ENCODE measurements around the gene ARHGEF28. TPM values are rescaled to one million over a fixed set of nuclear protein-coding genes. Genes with fewer than 3 reads are reported as not detected.

Gene ARHGEF28
- total RNA-seq, 2 experiments from 2014 or later = 0.05 to 0.12 TPM

DNA sequence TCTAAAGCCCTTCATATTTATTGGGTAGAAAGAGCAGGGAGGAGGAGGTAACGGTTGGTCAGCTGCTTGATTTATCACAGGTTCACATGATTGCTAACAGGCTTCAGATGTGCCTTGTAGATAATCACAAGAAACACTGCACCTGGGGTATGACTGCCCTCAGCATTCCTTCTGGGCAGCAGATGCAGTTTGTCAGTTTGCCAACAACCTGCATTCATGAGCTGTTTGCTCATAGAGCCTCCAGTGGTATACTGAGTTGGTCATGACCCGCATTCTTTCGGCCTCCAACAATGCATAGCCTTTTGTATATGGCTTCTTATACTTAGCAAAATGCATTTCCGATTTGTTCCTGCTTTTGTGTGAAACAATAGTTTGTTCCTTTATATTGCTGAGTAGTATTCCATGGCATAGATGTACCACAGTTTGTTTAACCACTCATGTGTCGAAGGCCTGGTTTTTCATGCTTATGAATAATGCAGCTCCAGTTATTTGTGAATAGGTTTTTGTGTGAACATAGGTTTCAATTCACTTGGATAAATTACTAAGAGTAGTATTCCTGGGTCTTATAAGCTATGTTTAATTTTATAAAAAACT lies 83.6 kb downstream of the ARHGEF28 start:
- peaks cover 17% of the 10 kb centered on the region for H3K27me3 Mint-ChIP-seq
- H3K4me3 Mint-ChIP-seq = no peak overlapping the region
- DNase-seq = no peak
- POLR2A ChIA-PET = no interaction called here
- H3K9me3 Mint-ChIP-seq = peaks cover 2% of the 10 kb centered on the region
- H3K36me3 Mint-ChIP-seq = no peaks in the 10 kb centered on the region
- CTCF ChIA-PET = no interaction called here
- intact Hi-C loops (cut with micrococcal nuclease) = no loop called here
- H3K27ac Mint-ChIP-seq = no peak overlapping the region
- no peaks in the 10 kb centered on the region for H3K4me1 Mint-ChIP-seq (ENCODE audit: low read depth)

DNA sequence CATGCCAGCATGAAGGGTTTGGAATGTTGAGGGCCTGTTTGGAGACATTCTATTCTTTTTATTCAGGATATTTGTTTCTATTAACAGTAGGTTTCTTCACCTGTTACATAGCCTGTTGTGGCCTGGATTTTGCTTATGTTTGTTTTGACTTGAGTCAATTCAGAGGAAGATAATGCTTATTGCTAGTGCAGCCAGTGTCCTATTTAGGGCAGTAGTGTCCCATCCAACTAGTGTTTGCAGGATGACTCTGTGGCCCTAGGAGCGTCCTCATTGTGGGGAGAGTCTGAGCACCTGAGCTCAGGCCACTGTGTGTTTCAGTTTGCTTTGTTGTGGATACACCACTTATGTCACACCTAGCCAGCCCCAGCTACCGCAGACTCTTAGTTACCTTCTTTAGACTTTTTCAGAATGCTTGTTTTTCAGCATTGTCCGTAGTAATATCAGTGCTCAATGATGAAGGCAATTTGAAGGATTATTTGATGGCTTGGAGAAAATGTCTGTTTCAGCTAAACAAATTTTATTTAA lies 90.3 kb downstream of the ARHGEF28 start:
- no peak for DNase-seq
- Mint-ChIP-seq H3K36me3 (no peaks in the 10 kb centered on the region), H3K9me3 (no peaks in the 10 kb centered on the region), H3K4me1 (ENCODE audit: low read depth) (no peaks in the 10 kb centered on the region), H3K27me3 (peaks cover 20% of the 10 kb centered on the region), H3K4me3 (no peak overlapping the region), H3K27ac (no peak overlapping the region)
- CTCF ChIA-PET = no interaction called here
- intact Hi-C loops (cut with micrococcal nuclease) = no loop called here
- POLR2A ChIA-PET = no interaction called here

DNA sequence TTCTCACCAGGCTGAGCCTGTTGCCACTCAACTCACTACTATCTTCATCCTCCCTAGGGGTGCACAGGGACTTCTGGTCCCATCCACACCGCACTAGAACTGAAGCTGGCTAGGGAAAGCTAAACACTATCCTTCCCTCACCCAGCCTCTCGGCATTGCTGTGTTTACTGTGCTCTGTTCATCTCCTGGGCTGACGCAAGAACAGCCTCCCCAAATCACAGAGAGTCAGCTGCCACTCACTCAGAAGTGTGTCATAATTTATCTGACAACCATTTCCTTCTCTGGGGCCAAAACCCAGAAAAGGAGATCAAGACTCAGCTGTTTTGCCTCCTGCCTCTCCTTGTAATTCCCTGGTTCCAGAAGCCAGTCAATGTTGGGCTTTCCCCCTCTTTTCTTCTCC lies 92.8 kb downstream of the ARHGEF28 start:
- Mint-ChIP-seq H3K4me1 (ENCODE audit: low read depth) (no peaks in the 10 kb centered on the region), H3K27ac (no peak overlapping the region), H3K9me3 (no peaks in the 10 kb centered on the region), H3K4me3 (no peak overlapping the region), H3K27me3 (peaks cover 14% of the 10 kb centered on the region), H3K36me3 (no peaks in the 10 kb centered on the region)
- no peak for DNase-seq
- CTCF ChIA-PET = no interaction called here
- intact Hi-C loops (cut with micrococcal nuclease) = no loop called here
- POLR2A ChIA-PET = no interaction called here

DNA sequence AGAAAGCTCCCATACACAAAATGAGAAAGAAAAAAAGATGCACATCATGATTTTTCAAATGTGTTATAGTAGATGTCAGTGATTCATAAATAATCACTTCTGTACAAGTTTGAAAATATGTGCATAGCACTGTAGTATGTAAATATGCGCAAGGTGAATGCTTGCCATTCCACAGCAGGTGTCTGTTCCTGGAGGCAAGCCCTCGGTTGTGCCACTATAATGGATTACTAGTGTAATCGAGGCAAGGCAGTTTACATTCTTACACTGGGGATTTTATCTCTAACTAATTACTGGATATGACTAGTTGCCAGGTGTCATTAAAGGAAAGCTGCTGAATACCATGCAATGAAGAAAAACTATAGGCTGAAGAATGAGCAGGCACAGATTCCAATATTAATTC lies 93.6 kb downstream of the ARHGEF28 start:
- no peak overlapping the region for H3K4me3 Mint-ChIP-seq
- CTCF ChIA-PET = no interaction called here
- intact Hi-C loops (cut with micrococcal nuclease) = no loop called here

DNA sequence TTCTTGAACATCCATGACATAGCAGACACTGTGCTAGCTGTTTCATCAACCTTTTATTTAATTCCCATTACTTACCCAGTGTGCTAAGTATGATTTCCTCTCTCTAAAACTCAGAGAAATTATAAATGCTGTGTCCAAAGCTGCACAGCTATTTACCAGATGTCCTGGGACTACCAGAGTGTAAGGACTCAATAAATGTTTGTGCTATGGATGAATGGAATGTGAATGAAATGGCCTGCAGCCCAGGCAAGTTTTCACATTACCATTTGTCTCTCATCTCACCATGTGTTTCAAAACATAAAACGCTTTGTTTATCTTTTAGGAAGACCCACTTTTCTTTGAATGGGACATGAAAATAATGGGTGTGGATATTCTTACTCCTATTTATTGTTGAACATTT lies 96.2 kb downstream of the ARHGEF28 start:
- DNase-seq = no peak
- Mint-ChIP-seq H3K9me3 (no peaks in the 10 kb centered on the region), H3K4me3 (no peak overlapping the region), H3K4me1 (ENCODE audit: low read depth) (no peaks in the 10 kb centered on the region), H3K27me3 (peaks cover 4% of the 10 kb centered on the region), H3K27ac (no peak overlapping the region), H3K36me3 (no peaks in the 10 kb centered on the region)
- CTCF ChIA-PET = no interaction called here
- POLR2A ChIA-PET = no interaction called here
- intact Hi-C loops (cut with micrococcal nuclease) = no loop called here

More for the DNA sequence above, 93.6 kb downstream of the ARHGEF28 start:
- H3K4me1 Mint-ChIP-seq (ENCODE audit: low read depth) = no peaks in the 10 kb centered on the region
- no peaks in the 10 kb centered on the region for H3K9me3 Mint-ChIP-seq
- peaks cover 9% of the 10 kb centered on the region for H3K27me3 Mint-ChIP-seq
- DNase-seq = no peak
- POLR2A ChIA-PET = no interaction called here
- H3K36me3 Mint-ChIP-seq = no peaks in the 10 kb centered on the region
- H3K27ac Mint-ChIP-seq = no peak overlapping the region

DNA sequence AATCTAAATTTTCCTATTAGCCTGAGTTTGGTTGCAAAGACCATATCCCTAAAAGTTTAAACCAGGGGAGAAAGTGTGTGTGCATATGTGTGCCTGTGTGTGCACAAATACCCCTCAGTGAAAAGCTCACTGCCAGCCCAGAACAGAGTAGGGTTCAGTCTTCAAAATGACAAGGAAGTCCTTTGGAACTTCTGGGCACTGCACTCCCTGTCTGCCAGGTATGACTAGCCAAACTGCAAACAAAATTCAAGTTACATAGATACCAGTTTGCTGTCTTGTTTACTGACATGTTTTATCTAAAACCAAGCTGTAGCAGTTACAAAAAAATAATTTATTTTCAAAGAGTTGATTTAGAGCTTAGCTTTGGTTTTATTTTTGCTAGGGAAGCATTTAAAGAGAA lies 100.1 kb downstream of the ARHGEF28 start:
- H3K4me3 Mint-ChIP-seq = no peak overlapping the region
- peaks cover 2% of the 10 kb centered on the region for H3K27me3 Mint-ChIP-seq
- no peak for DNase-seq
- no peaks in the 10 kb centered on the region for H3K36me3 Mint-ChIP-seq
- intact Hi-C loops (cut with micrococcal nuclease) = no loop called here
- ChIA-PET CTCF (no interaction called here), POLR2A (no interaction called here)
- H3K4me1 Mint-ChIP-seq (ENCODE audit: low read depth) = no peaks in the 10 kb centered on the region
- H3K9me3 Mint-ChIP-seq = no peaks in the 10 kb centered on the region
- no peak overlapping the region for H3K27ac Mint-ChIP-seq

DNA sequence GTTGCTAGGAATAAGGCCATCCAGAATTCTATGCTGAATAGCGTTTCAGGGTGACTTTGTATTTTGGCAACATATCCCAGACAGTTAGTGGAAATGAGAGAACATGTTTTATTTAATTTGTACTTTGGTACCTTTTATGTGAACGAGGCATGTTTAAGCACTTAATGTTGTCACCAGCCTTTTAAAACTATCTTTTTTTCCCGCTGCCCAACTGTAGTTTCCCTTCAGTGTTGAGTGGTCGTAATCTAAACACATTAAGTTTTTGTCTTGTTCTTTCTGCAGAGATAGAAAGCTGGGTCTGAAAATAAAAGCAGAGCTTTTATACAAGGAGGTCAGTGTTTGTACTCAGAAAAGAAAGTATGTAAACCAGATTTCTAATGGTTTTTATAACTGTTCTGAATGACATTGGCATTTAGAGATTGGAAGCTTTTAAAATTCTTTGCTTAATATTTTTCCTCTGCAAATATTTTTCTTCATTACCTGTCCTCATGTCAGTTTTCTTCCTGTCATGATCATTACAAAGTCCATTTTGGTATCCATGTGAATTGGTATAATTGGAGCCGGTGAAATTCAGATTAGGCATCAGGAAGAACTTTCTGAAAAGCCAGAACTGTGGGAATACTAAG lies 100.7 kb downstream of the ARHGEF28 start:
- Mint-ChIP-seq H3K9me3 (no peaks in the 10 kb centered on the region), H3K36me3 (no peaks in the 10 kb centered on the region), H3K27me3 (peaks cover 3% of the 10 kb centered on the region), H3K4me3 (no peak overlapping the region), H3K4me1 (ENCODE audit: low read depth) (no peaks in the 10 kb centered on the region), H3K27ac (no peak overlapping the region)
- CTCF ChIA-PET = no interaction called here
- no peak for DNase-seq
- intact Hi-C loops (cut with micrococcal nuclease) = no loop called here
- POLR2A ChIA-PET = no interaction called here

DNA sequence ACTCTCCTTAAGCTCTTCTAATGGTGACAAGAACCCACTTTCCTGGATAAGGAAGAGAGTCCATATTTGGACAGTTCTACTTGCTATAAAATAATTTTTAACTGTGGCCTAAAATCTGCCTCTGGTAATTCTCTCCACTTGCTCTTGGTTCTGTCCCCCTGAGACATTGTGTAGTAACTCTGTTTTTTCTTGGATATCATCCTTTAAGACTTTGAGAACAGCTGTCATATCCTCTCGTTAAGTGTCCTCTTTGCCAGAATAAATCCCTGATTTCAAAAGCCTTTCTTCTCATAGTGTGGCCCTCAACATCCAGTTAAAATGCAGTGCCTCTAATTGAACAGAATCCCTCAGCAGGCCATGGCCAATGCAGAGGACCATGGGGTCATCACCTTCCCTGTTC lies 101.5 kb downstream of the ARHGEF28 start:
- no peaks in the 10 kb centered on the region for H3K36me3 Mint-ChIP-seq
- H3K4me1 Mint-ChIP-seq (ENCODE audit: low read depth) = no peaks in the 10 kb centered on the region
- H3K4me3 Mint-ChIP-seq = no peak overlapping the region
- POLR2A ChIA-PET = no interaction called here
- H3K9me3 Mint-ChIP-seq = no peaks in the 10 kb centered on the region
- DNase-seq = no peak
- peaks cover 3% of the 10 kb centered on the region for H3K27me3 Mint-ChIP-seq
- no peak overlapping the region for H3K27ac Mint-ChIP-seq
- CTCF ChIA-PET = no interaction called here
- intact Hi-C loops (cut with micrococcal nuclease) = no loop called here

DNA sequence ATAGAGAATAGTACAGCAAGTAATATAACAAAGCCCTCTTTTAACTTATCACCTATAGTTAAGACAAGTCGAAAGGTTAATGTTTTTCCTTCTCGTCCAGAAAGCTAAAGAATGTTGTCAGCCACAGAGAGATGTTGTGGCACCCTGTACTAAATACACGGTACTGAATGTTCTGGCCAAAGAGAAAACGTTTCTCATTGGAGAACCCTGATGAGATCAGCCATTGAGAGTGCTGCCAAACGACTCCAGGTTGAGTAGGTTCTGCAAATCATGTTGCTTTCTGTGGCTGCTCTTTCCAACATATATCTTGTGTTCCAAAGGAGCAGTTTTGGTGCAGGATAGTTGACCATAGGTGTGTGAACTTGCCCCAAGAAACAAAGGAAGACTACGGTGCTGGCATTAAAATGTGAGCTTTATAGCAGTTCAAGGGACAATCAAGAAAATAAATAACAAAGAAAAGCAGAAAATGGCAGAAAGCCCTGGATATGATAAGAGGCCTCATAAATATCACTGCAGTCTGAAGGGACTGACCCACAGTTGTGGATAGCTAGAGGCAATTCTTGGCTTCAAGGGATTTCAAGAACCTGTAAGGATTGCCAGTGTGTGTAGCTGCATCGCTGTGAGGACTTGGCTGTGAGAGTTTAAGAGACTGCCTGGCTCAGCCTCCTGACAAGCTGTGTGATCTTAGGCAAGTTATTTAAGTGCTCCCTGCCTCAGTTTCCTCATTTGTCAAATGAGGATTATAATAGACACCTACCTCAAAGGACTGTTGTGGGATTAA lies 102.7 kb downstream of the ARHGEF28 start:
- H3K36me3 Mint-ChIP-seq = no peaks in the 10 kb centered on the region
- ChIA-PET POLR2A (no interaction called here), CTCF (interaction anchor here (0.5 kb wide), 1 partner anchor 64 kb away, joined by 3 read pairs; no protein-coding TSS in a partner anchor)
- H3K9me3 Mint-ChIP-seq = no peaks in the 10 kb centered on the region
- H3K4me1 Mint-ChIP-seq (ENCODE audit: low read depth) = no peaks in the 10 kb centered on the region
- H3K4me3 Mint-ChIP-seq = no peak overlapping the region
- DNase-seq = no peak
- intact Hi-C loops (cut with micrococcal nuclease) = no loop called here
- H3K27me3 Mint-ChIP-seq = peaks cover 3% of the 10 kb centered on the region
- no peak overlapping the region for H3K27ac Mint-ChIP-seq

DNA sequence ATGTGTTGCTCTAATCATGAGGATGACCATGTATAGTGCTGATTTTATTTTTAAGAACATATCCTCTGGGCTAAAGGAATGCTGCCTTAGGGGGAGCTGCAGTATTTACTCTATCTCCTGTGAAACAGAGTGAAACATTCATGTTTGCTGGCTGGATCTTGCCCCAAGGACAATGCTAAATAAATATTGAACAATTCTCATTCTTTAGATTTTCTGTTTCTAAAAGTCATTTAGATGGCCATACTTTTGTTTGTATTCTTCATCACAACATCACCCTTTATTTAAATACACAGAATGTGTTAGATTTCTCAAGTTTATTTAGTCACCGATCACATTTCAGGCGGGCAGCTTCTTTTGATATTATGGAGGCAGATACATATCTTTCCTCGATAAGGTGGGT lies 103.3 kb downstream of the ARHGEF28 start:
- Mint-ChIP-seq H3K4me1 (ENCODE audit: low read depth) (no peaks in the 10 kb centered on the region), H3K4me3 (no peak overlapping the region), H3K9me3 (no peaks in the 10 kb centered on the region), H3K27ac (no peak overlapping the region), H3K36me3 (no peaks in the 10 kb centered on the region), H3K27me3 (peaks cover 3% of the 10 kb centered on the region)
- no peak for DNase-seq
- intact Hi-C loops (cut with micrococcal nuclease) = no loop called here
- ChIA-PET POLR2A (no interaction called here), CTCF (interaction anchor here (0.5 kb wide), 1 partner anchor 64 kb away, joined by 3 read pairs; no protein-coding TSS in a partner anchor)

DNA sequence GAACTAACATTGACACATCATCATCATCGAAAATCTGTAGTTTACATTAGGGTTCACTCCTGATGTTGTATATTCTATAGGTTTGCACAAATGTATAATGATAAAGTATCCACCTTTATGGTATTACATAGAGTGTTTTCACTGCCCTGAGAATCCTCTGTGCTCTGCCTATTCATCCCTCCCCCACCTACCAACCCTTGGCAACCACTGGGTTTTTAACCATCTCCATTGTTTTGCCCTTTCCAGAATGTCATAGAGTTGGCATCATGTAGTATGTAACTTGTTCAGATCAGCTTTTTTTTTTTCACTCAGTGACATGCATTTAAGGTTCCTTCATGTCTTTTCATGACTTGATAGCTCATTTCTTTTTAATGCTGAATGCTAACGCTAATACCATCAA lies 106.0 kb downstream of the ARHGEF28 start:
- Mint-ChIP-seq H3K36me3 (no peaks in the 10 kb centered on the region), H3K27ac (no peak overlapping the region), H3K27me3 (peaks cover 3% of the 10 kb centered on the region), H3K9me3 (no peaks in the 10 kb centered on the region), H3K4me1 (ENCODE audit: low read depth) (no peaks in the 10 kb centered on the region), H3K4me3 (no peak overlapping the region)
- ChIA-PET CTCF (interaction anchor here (0.9 kb wide), 1 partner anchor 139 kb away, joined by 3 read pairs; no protein-coding TSS in a partner anchor), POLR2A (no interaction called here)
- DNase-seq = no peak
- intact Hi-C loops (cut with micrococcal nuclease) = no loop called here

DNA sequence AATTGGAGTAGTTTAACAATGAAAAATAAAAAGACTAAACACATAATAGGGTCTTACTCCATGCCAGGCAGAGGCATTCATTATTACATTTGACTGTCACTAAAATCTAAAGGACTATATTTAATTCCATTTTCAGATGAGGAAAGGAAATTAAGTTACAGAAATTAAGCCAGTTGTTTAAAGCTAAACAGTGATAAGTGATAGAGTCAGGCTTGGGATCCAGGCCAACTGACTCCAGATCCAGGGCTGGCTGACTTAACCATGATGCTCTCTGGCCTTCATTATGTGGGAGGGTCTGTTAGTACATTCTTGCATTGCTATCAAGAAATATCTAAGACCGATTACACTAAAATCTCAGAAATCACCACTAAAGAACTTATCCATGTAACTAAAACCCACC lies 107.2 kb downstream of the ARHGEF28 start:
- ChIA-PET POLR2A (no interaction called here), CTCF (interaction anchor here (0.9 kb wide), 1 partner anchor 140 kb away, joined by 3 read pairs; no protein-coding TSS in a partner anchor)
- no peaks in the 10 kb centered on the region for H3K9me3 Mint-ChIP-seq
- no peaks in the 10 kb centered on the region for H3K36me3 Mint-ChIP-seq
- H3K27me3 Mint-ChIP-seq = peaks cover 3% of the 10 kb centered on the region
- no peaks in the 10 kb centered on the region for H3K4me1 Mint-ChIP-seq (ENCODE audit: low read depth)
- no peak overlapping the region for H3K4me3 Mint-ChIP-seq
- intact Hi-C loops (cut with micrococcal nuclease) = no loop called here
- no peak overlapping the region for H3K27ac Mint-ChIP-seq
- no peak for DNase-seq

Data from activated CD4-positive, alpha-beta memory T cell treated with anti-CD3 and anti-CD28 coated beads for 36 hours (primary cell).